GM12872 (cell line): Measurements from ENCODE around the gene LYPD8.

ENCODE experiments used
- CTCF ChIP-seq: IDR thresholded peaks from 3 replicates; pipeline ENCODE4 v1.5.1; 2011; ENCODE audit warnings: low read depth, mild to moderate bottlenecking, low read length, moderate library complexity; ENCODE audit not compliant: insufficient read depth

LYPD8 gene

DNA sequence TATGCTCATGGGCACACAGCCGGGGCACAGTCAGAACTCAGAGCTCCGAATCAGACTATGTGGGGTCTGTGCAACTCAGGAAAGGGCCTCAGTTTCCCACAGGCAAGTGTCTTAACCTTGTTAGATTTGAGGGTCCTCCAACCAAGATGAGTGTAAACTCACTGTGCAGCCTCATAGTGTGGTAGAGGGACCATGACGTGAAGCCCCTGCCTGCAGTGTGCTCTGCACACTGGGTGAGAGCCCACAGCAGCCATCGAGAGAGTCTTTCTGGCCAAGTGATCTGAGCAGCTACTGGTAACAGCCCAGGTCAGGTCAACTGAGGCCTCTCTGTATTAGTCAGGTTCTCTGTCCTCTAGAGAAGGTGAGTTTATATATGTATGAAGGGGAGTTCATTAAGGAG is 592 bp upstream of the LYPD8 start:
- no peak for TF ChIP-seq CTCF

DNA sequence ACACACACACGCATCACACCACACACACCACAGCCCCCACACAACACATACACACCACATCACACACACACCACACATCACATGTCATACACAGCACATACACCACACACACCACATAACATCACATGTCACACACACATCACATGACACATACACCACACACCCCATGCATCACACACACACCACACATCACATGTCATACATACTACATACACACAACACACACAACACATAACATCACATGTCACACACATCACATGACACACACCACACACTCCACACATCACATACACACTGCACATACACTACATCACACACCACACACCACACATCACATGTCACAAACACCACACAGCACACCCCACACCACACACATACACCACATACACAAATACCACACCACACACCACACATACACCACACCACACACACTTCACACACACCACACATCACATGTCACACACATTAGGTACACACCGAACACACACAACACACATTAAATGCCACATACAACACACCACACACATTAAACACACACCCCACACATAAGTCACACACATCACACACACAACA is 1.8 kb downstream of the LYPD8 start:
- no peak for TF ChIP-seq CTCF

- no peak for TF ChIP-seq CTCF
These were observed 2.4 kb downstream of the LYPD8 start for GRCh38 chr1:248753029-248753594.

- no peak for TF ChIP-seq CTCF
These were observed 3.2 kb downstream of the LYPD8 start for GRCh38 chr1:248752161-248753028.

GRCh38 chr1:248751635-248752034 is 3.9 kb downstream of the LYPD8 start:
- no peak for TF ChIP-seq CTCF

DNA sequence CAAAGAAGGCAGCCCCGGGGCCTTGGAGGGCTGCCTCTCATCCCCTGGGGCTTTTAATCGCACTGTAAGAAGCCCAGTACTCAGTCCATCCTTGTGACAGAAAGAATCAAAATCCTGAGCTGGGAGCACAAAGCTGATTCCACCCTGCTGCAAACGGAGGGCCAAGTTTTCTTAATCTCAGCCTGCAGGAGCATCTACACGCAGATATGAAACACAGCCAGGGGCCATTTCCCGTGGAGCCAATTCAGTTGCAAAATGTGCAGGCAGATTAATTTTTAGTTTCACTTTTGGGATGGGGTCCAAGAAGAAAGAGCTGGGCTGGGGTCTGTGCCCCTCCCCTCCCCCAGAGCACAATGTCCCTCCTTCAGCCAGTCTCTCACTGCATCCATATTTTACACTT is 4.4 kb downstream of the LYPD8 start:
- TF ChIP-seq CTCF, result no peak

- TF ChIP-seq CTCF, result no peak
These were observed 5.1 kb downstream of the LYPD8 start for GRCh38 chr1:248750496-248750895.
